Pancreas (tissue), 10 donors: ENCODE results near the gene DNAJC7. TPM values are rescaled to one million over a fixed set of nuclear protein-coding genes. Genes with fewer than 3 reads are reported as not detected.

Experiments used
- ATAC-seq, 4 donors: fragments of 200-7000 bp; cut with Tn5 transposase; one replicate each; pipeline versions ENCODE4 v1.8.0 to v1.9.1; 2020; ENCODE audit warnings: mild to moderate bottlenecking in 4 of 4, moderate library complexity in 4 of 4
- DNase-seq, 6 donors: peaks; one replicate each; pipeline ENCODE4 v3.0.0-alpha.2; 2020
- FAIRE-seq: peaks from 2 replicates; lab custom pipeline; 2012; peaks lifted over from hg19 to GRCh38; lab: Jason Lieb, UNC
- H3K27ac ChIP-seq, 4 donors: fragments of 200-600 bp; sonication (generic); 1 replicate in 3 of 4; 2 replicates in 1 of 4; pipeline versions ENCODE4 v1.5.0 to v1.8.0; 2020
- H3K27me3 ChIP-seq, 4 donors: fragments of 200-600 bp; one replicate each; pipeline ENCODE4 v1.8.0; 2021
- H3K36me3 ChIP-seq, 3 donors: fragments of 200-600 bp; sonication (generic) in 1 of 3; one replicate each; pipeline versions ENCODE4 v1.5.0 to v1.8.0; 2020 to 2021
- H3K4me1 ChIP-seq, 3 donors: fragments of 200-600 bp; one replicate each; pipeline ENCODE4 v1.8.0; 2021
- H3K4me3 ChIP-seq, 4 donors: fragments of 200-600 bp; sonication (generic) in 2 of 4; one replicate each; pipeline versions ENCODE4 v1.5.0 to v1.8.0; 2020 to 2021
- H3K9me3 ChIP-seq, 4 donors: fragments of 200-600 bp; one replicate each; pipeline ENCODE4 v1.8.0; 2021
- CTCF ChIP-seq, 4 donors: fragments of 200-600 bp; sonication (generic) in 3 of 4; IDR thresholded peaks; one replicate each; pipeline versions ENCODE4 v1.5.0 to v1.8.0; 2021; ENCODE audit warnings: antibody characterized with exemption in 4 of 4
- WGBS, 2 donors: extraction: QIAGEN DNeasy Blood & Tissue Kit; methylation state at CpG; one replicate each; pipeline ENCODE4 v1.1.7; 2013; 5-methylcytosine and 5-hydroxymethylcytosine counted together
- intact Hi-C, 3 donors: fragments of 100-400 bp; cut with DNase I; formaldehyde crosslinking; loops; one replicate each; pipeline versions ENCODE4 v1.11.1 to v1.14.2; 2022
- polyA plus RNA-seq, 2 donors: library from polyadenylated mRNA; stranded (reverse); fragments of 200-250 nt; gene quantifications; one replicate each; pipeline ENCODE4 v1.2.3, GENCODE V29; 2013
- total RNA-seq, 6 donors: library from RNA; stranded (reverse); fragmentation: NEBNext Ultra II Directional in 4 of 6; extraction: Animal tissue kit (Norgen Biotek cat#: 25700) in 4 of 6; gene quantifications; one replicate each; pipeline versions ENCODE4 v1.2.1 to v1.2.4, GENCODE V29; 2021 to 2023
- donor health status: healthy with polysubstance abuse.
- donor health status: DM: no; HTN: no; CAD: no; lungs with moderate emphysema.
- donor health status: DM: no; HTN: no; CAD: no.
- donor health status: control.
- donor health status: control.
- donor health status: Bipolar disorder and iron deficiency.
- donor health status: DM: yes; HTN: yes; CAD: no.
- donor health status: DM: no; HTN: no; CAD: no.
- donor health status: DM: no; HTN: no; CAD: no.
- donor health status: DM: yes; HTN: yes; CAD: no.

Gene DNAJC7
- total and polyA plus RNA-seq, 8 donors, result 32.2 to 63.6 (median 38.4) TPM

DNA sequence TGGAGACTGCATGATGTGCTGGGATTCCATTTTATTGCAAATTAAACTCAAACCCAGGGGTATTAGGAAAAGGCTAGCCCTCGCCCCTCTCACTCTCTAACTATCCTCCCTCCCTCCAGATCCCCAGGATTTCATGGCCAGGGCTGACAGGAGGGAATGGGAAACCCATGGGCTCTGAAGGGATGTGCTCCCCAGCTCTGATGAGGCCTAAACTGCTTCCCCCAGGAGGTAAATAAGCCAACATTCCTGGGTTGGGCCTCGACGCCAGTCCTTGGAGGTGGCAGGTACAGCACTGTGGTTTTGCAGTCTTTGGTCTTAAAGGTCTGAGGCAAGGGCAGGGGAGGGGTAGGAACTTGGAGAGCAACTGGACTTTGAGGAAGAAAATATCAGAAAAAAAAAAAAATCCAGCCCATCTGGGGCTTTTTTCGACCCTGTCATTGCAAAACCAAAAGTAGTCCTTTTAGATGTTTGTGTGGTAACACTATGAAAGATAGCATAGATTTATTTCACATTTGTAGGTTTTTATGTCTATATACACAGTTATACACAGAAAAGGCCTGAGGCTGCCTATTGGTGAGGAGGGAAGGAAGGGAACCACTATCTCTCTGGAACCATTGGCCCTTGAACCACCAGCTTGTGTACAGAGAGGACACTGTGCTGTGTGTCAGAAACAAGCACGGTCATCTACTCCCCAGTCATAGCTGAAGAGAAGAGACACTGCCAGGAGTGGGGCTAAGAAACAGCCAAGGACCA, 21.2 kb upstream of the DNAJC7 start:
- no peak for TF ChIP-seq CTCF (IDR thresholded peaks at IDR 0.05)
- ATAC-seq (no peak), DNase-seq (no peak), FAIRE-seq (no peak)
- 77 to 83% methylated on average over 5 of the region's 5 CpGs for WGBS, 2 donors
- intact Hi-C loops, result no loop called here
- Histone ChIP-seq H3K9me3 (no peaks in the 10 kb centered on the region), H3K4me1 (peaks cover 0 to 4% (median 0%) of the 10 kb centered on the region in 3 donors), H3K27me3 (no peaks in the 10 kb centered on the region), H3K27ac (no peak overlapping the region), H3K36me3 (no peaks in the 10 kb centered on the region), H3K4me3 (no peak overlapping the region)

GRCh38 chr17:42034059-42034458, 16.8 kb upstream of the DNAJC7 start:
- Histone ChIP-seq H3K27ac (no peak overlapping the region), H3K36me3 (no peaks in the 10 kb centered on the region), H3K9me3 (no peaks in the 10 kb centered on the region), H3K27me3 (no peaks in the 10 kb centered on the region), H3K4me1 (no peaks in the 10 kb centered on the region), H3K4me3 (no peak overlapping the region)
- no peak for ATAC-seq
- 48 to 57% methylated on average over 6 of the region's 6 CpGs for WGBS, 2 donors
- intact Hi-C loops, result no loop called here
- no peak for DNase-seq
- no peak for FAIRE-seq
- TF ChIP-seq CTCF (IDR thresholded peaks at IDR 0.05), result no peak

DNA sequence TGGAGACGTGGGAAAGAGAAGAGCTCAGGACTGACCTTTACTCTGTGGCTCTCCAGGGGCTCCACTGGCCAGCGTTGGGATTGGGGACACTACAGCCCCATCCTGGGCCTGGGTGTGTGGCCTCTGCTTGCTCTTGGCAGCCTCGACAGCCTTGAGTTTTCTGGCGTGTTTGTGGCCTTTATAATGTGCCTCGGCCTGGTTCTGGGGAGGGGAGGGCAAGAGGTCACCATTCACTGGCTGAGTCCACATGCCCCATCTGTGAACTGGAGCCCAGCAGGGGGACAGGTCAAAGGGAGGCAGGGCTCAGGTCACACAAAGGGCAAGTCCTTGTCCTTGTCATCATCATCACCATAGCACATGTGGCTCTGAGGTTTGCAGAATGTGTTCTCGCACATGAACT, 14.3 kb upstream of the DNAJC7 start:
- 66 to 67% methylated on average over 6 of the region's 6 CpGs for whole genome bisulfite sequencing, 2 donors
- Histone ChIP-seq H3K4me3 (no peak overlapping the region), H3K9me3 (no peaks in the 10 kb centered on the region), H3K27me3 (no peaks in the 10 kb centered on the region), H3K36me3 (no peaks in the 10 kb centered on the region), H3K27ac (no peak overlapping the region), H3K4me1 (no peaks in the 10 kb centered on the region)
- no peak for TF ChIP-seq CTCF (IDR thresholded peaks at IDR 0.05)
- intact Hi-C loops, result no loop called here
- no peak for ATAC-seq
- no peak for DNase-seq
- FAIRE-seq, result no peak

GRCh38 chr17:42028791-42029127, 11.5 kb upstream of the DNAJC7 start:
- ATAC-seq (no peak), DNase-seq (no peak), FAIRE-seq (no peak)
- no peak overlapping the region for H3K4me3 ChIP-seq
- WGBS, 2 donors, result 74 to 77% methylated on average over 7 of the region's 7 CpGs
- peaks cover 0 to 12% (median 0%) of the 10 kb centered on the region in 3 donors for H3K4me1 ChIP-seq
- no peak overlapping the region for H3K27ac ChIP-seq
- intact Hi-C loops, result loop anchor here in 2 of 3 donors (10.0 kb wide), 2 partner anchors 76 to 86 kb away; partner anchors contain the start of gene DHX58 (in 1 of the 2)
- peaks cover 0 to under 1% (median 0%) of the 10 kb centered on the region in 3 donors for H3K36me3 ChIP-seq
- H3K27me3 ChIP-seq, result no peaks in the 10 kb centered on the region
- no peak for TF ChIP-seq CTCF (IDR thresholded peaks at IDR 0.05)
- no peaks in the 10 kb centered on the region for H3K9me3 ChIP-seq
